ENCODE measurements around the gene TFAP2E.

- TF ChIP-seq CTCF (IDR thresholded peaks at IDR 0.05 in 8 of 11, conservative IDR thresholded peaks at IDR 0.05 in 3 of 11) (no peak), POLR2A (IDR thresholded peaks at IDR 0.05) (no peak)
Measured at GRCh38 chr1:35558374-35559316, 14.5 kb upstream of the TFAP2E start.

Data from spleen (tissue), 7 donors.